ENCODE measurements around the gene FH. TPM values are rescaled to one million over a fixed set of nuclear protein-coding genes. Genes with fewer than 3 reads are reported as not detected.

FH gene
- total and polyA plus RNA-seq, 2 donors from 2014 or later = 51.9 to 128 TPM

DNA sequence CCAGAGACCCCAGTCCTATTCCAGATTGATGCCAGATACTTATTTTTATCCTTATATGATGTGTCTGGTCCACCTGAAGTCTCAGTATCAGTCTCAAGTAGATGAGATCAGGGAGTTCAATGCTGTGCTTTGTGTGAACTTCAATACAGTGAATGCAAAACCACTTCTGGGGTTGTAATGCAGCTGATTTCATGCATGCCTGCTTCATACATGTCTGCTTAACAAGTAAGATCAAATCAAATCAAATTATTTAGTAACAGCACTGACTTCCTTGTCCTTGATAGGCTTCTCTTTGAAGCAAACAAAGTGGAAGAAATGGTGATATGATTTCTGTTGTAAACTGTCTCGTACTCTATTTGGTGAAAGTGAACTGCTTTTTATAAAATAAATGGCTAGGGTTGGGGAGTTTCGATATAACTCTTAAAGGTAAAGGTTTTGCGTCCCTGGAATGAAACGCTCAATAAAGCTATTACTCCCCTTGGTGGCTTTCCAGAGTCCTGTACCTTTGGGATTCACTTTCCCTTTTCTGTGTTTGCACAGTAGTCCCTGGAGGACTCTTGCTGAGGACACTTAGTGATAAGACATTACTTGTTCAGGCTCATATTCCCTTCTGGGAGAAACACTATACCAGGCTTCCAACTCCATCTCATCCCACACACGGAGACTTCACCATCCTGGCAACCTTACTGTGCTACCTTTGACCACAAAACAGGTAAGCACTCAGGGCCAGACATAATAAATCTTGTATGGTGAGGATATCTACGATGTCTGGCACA is 59.3 kb downstream of the FH start:
- H3K9ac ChIP-seq (ENCODE audit: low read length in 3 of 3) = no peak overlapping the region
- FAIRE-seq (no peak), DNase-seq (no peak)
- intact Hi-C loops (cut with DNase I) = no loop called here
- TF ChIP-seq, protein P1, sequence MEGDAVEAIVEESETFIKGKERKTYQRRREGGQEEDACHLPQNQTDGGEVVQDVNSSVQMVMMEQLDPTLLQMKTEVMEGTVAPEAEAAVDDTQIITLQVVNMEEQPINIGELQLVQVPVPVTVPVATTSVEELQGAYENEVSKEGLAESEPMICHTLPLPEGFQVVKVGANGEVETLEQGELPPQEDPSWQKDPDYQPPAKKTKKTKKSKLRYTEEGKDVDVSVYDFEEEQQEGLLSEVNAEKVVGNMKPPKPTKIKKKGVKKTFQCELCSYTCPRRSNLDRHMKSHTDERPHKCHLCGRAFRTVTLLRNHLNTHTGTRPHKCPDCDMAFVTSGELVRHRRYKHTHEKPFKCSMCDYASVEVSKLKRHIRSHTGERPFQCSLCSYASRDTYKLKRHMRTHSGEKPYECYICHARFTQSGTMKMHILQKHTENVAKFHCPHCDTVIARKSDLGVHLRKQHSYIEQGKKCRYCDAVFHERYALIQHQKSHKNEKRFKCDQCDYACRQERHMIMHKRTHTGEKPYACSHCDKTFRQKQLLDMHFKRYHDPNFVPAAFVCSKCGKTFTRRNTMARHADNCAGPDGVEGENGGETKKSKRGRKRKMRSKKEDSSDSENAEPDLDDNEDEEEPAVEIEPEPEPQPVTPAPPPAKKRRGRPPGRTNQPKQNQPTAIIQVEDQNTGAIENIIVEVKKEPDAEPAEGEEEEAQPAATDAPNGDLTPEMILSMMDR (IDR thresholded peaks at IDR 0.05; ENCODE audit: borderline replicate concordance, extremely low read depth, insufficient read depth) = no peak
- no peaks in the 10 kb centered on the region for H3K4me1 ChIP-seq (ENCODE audit: control insufficient read depth in 2 of 3, insufficient read depth in 2 of 3, low read depth in 1 of 3, low read length in 3 of 3)
- H3K9me3 ChIP-seq (ENCODE audit: control insufficient read depth in 2 of 3, insufficient read depth in 1 of 3, low read length in 3 of 3) = no peaks in the 10 kb centered on the region
- no peak overlapping the region for H3K27ac ChIP-seq (ENCODE audit: low read depth in 2 of 2, low read length in 2 of 2)
- no peaks in the 10 kb centered on the region for H3K36me3 ChIP-seq (ENCODE audit: control insufficient read depth in 2 of 3, insufficient read depth in 3 of 3, low read length in 3 of 3)
- H3K4me3 ChIP-seq (ENCODE audit: low read length in 3 of 3) = no peak overlapping the region
- H3K27me3 ChIP-seq (ENCODE audit: control insufficient read depth, insufficient read depth, low read length) = no peaks in the 10 kb centered on the region

DNA sequence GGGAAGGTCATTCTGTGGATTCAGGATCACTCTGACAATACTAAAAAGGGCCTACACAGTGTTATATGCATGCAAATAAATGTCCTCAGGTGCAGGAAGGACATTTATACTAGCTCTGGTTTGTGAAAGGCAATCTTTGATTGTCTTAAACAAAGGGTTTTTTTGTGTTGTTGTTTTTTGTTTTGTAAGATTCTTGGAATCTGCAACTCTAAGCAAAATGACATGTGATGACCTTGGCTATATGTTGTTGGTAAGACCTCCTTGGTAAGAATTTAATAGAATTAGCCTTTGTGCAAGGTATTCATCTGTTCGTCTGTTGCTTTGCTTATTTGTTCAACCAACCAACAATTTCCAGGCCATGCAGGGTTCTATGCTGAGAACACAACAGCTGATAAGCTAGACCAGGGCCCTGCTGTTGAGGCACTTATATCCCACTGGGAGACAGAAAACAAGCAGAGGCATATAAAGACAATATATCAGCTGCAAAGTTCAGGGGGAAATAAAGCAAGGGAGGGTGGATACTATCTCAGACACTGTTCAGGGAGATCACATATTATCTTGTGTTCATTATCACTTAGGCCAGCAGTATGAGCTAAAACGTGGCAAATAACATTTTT is 60.3 kb downstream of the FH start:
- TF ChIP-seq, protein P1 (IDR thresholded peaks at IDR 0.05; ENCODE audit: borderline replicate concordance, extremely low read depth, insufficient read depth) = no peak
- intact Hi-C loops (cut with DNase I) = no loop called here
- Histone ChIP-seq H3K36me3 (ENCODE audit: control insufficient read depth in 2 of 3, insufficient read depth in 3 of 3, low read length in 3 of 3) (no peaks in the 10 kb centered on the region), H3K9me3 (ENCODE audit: control insufficient read depth in 2 of 3, insufficient read depth in 1 of 3, low read length in 3 of 3) (no peaks in the 10 kb centered on the region), H3K27me3 (ENCODE audit: control insufficient read depth, insufficient read depth, low read length) (no peaks in the 10 kb centered on the region), H3K4me1 (ENCODE audit: control insufficient read depth in 2 of 3, insufficient read depth in 2 of 3, low read depth in 1 of 3, low read length in 3 of 3) (no peaks in the 10 kb centered on the region), H3K4me3 (ENCODE audit: low read length in 3 of 3) (no peak overlapping the region), H3K9ac (ENCODE audit: low read length in 3 of 3) (no peak overlapping the region), H3K27ac (ENCODE audit: low read depth in 2 of 2, low read length in 2 of 2) (no peak overlapping the region)
- FAIRE-seq (no peak), DNase-seq (no peak)

DNA sequence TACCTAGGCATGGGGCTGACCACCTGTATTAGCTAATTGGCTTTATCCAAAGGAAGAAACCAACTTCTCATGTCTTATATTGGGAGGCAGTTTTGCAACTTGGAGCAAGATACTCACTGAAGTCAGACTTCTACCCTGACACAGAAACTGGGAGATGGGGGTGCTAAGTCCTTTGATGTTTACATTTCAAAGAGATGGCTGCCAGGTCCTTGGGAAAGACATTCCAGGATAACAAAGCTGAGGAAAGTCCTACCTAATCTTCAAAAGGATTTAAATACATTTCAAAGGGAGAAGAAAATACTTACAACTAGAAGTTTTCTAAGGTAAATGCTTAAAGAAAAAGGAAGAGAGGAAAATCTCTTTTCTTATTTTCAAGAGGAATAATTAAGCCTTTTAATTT is 62.1 kb downstream of the FH start:
- DNase-seq (no peak), FAIRE-seq (no peak)
- intact Hi-C loops (cut with DNase I) = no loop called here
- TF ChIP-seq, protein P1 (IDR thresholded peaks at IDR 0.05; ENCODE audit: borderline replicate concordance, extremely low read depth, insufficient read depth) = no peak
- Histone ChIP-seq H3K4me3 (ENCODE audit: low read length in 3 of 3) (no peak overlapping the region), H3K36me3 (ENCODE audit: control insufficient read depth in 2 of 3, insufficient read depth in 3 of 3, low read length in 3 of 3) (no peaks in the 10 kb centered on the region), H3K27me3 (ENCODE audit: control insufficient read depth, insufficient read depth, low read length) (no peaks in the 10 kb centered on the region), H3K9me3 (ENCODE audit: control insufficient read depth in 2 of 3, insufficient read depth in 1 of 3, low read length in 3 of 3) (no peaks in the 10 kb centered on the region), H3K4me1 (ENCODE audit: control insufficient read depth in 2 of 3, insufficient read depth in 2 of 3, low read depth in 1 of 3, low read length in 3 of 3) (no peaks in the 10 kb centered on the region), H3K27ac (ENCODE audit: low read depth in 2 of 2, low read length in 2 of 2) (no peak overlapping the region), H3K9ac (ENCODE audit: low read length in 3 of 3) (no peak overlapping the region)

All from kidney (tissue), 14 donors.